HEK293 (cell line): ENCODE results near the gene PDE4A.

Source experiments
- BCL11B ChIP-seq: fragments of 450-650 bp; formaldehyde crosslinking; IDR thresholded peaks from 2 replicates; pipeline ENCODE4 v1.5.1; 2016; ENCODE audit warnings: low read depth, missing biosample characterization, missing genetic modification characterization
- GLIS1 ChIP-seq: fragments of 450-650 bp; formaldehyde crosslinking; IDR thresholded peaks from 2 replicates; pipeline ENCODE4 v1.5.1; 2016; ENCODE audit warnings: missing biosample characterization, missing genetic modification characterization
- GLIS2 ChIP-seq: fragments of 450-650 bp; formaldehyde crosslinking; IDR thresholded peaks from 2 replicates; pipeline ENCODE4 v1.5.1; 2016; ENCODE audit warnings: missing biosample characterization, missing genetic modification characterization
- KLF8 ChIP-seq: fragments of 450-650 bp; formaldehyde crosslinking; IDR thresholded peaks from 2 replicates; pipeline ENCODE4 v1.5.1; 2016; ENCODE audit warnings: missing biosample characterization, missing genetic modification characterization
- OSR2 ChIP-seq: fragments of 450-650 bp; formaldehyde crosslinking; IDR thresholded peaks from 2 replicates; pipeline ENCODE4 v1.5.1; 2016; ENCODE audit warnings: missing biosample characterization, missing genetic modification characterization
- PATZ1 ChIP-seq: fragments of 450-650 bp; formaldehyde crosslinking; IDR thresholded peaks from 2 replicates; pipeline ENCODE4 v1.5.1; 2016; ENCODE audit warnings: missing biosample characterization, missing genetic modification characterization
- REPIN1 ChIP-seq: fragments of 450-650 bp; formaldehyde crosslinking; IDR thresholded peaks from 2 replicates; pipeline ENCODE4 v1.5.1; 2017; ENCODE audit warnings: missing biosample characterization, missing genetic modification characterization, low read depth
- SETDB1 ChIP-seq: IDR thresholded peaks from one replicate; pipeline ENCODE4 v1.6.1; 2017; ENCODE audit warnings: mild to moderate bottlenecking, low read length, moderate library complexity, mixed read lengths; ENCODE audit not compliant: insufficient read length
- SP7 ChIP-seq: fragments of 450-650 bp; formaldehyde crosslinking; IDR thresholded peaks from 2 replicates; pipeline ENCODE4 v1.5.1; 2016; ENCODE audit warnings: missing biosample characterization, missing genetic modification characterization
- ZBTB7A ChIP-seq: fragments of 450-650 bp; formaldehyde crosslinking; IDR thresholded peaks from 2 replicates; pipeline ENCODE4 v1.5.1; 2016; ENCODE audit warnings: low read depth, missing biosample characterization, missing genetic modification characterization
- ZFHX2 ChIP-seq: fragments of 450-650 bp; formaldehyde crosslinking; conservative IDR thresholded peaks from 2 replicates; pipeline ENCODE4 v1.5.1; 2016; ENCODE audit warnings: missing biosample characterization, missing genetic modification characterization
- ZNF140 ChIP-seq: fragments of 450-650 bp; formaldehyde crosslinking; IDR thresholded peaks from 2 replicates; pipeline ENCODE4 v1.5.1; 2016; ENCODE audit warnings: missing biosample characterization, missing genetic modification characterization
- ZNF184 ChIP-seq: fragments of 450-650 bp; IDR thresholded peaks from 2 replicates; pipeline ENCODE4 v1.5.1; 2018; ENCODE audit warnings: missing biosample characterization, mild to moderate bottlenecking, missing genetic modification characterization
- ZNF19 ChIP-seq: fragments of 450-650 bp; formaldehyde crosslinking; IDR thresholded peaks from 2 replicates; pipeline ENCODE4; 2016; ENCODE audit warnings: missing biosample characterization, missing genetic modification characterization, low read depth
- ZNF24 ChIP-seq: fragments of 450-650 bp; formaldehyde crosslinking; IDR thresholded peaks from 2 replicates; pipeline ENCODE4 v1.5.1; 2016; ENCODE audit warnings: missing biosample characterization, missing genetic modification characterization
- ZNF391 ChIP-seq: fragments of 450-650 bp; formaldehyde crosslinking; IDR thresholded peaks from 2 replicates; pipeline ENCODE4 v1.5.1; 2016; ENCODE audit warnings: low read depth, missing biosample characterization, missing genetic modification characterization, borderline replicate concordance
- ZNF501 ChIP-seq: fragments of 450-650 bp; formaldehyde crosslinking; IDR thresholded peaks from 2 replicates; pipeline ENCODE4 v1.5.1; 2016; ENCODE audit warnings: missing biosample characterization, missing genetic modification characterization
- ZNF560 ChIP-seq: fragments of 450-650 bp; formaldehyde crosslinking; IDR thresholded peaks from 2 replicates; pipeline ENCODE4 v1.5.1; 2017; ENCODE audit warnings: missing biosample characterization, missing genetic modification characterization, borderline replicate concordance
- ZNF585B ChIP-seq: fragments of 450-650 bp; formaldehyde crosslinking; IDR thresholded peaks from 2 replicates; pipeline ENCODE4 v1.5.1; 2016; ENCODE audit warnings: missing biosample characterization, missing genetic modification characterization
- ZNF610 ChIP-seq: fragments of 450-650 bp; formaldehyde crosslinking; IDR thresholded peaks from 2 replicates; pipeline ENCODE4 v1.5.1; 2016; ENCODE audit warnings: missing biosample characterization, missing genetic modification characterization, borderline replicate concordance
- ZNF626 ChIP-seq: fragments of 450-650 bp; sonication (Bioruptor Pico); formaldehyde crosslinking; IDR thresholded peaks from 2 replicates; pipeline ENCODE4 v1.5.1; 2018; ENCODE audit warnings: missing biosample characterization, missing genetic modification characterization, inconsistent platforms
- ZNF791 ChIP-seq: fragments of 450-650 bp; formaldehyde crosslinking; IDR thresholded peaks from 2 replicates; pipeline ENCODE4 v1.5.1; 2016; ENCODE audit warnings: missing biosample characterization, missing genetic modification characterization
- TF ChIP-seq, protein P1 (sequence below): fragments of 450-650 bp; formaldehyde crosslinking; optimal IDR thresholded peaks from 2 replicates; pipeline ENCODE3; 2016; ENCODE audit warnings: missing biosample characterization, mild to moderate bottlenecking, missing genetic modification characterization
- TF ChIP-seq, protein P2 (sequence below): fragments of 450-650 bp; formaldehyde crosslinking; IDR thresholded peaks from 2 replicates; pipeline ENCODE4 v1.5.1; 2016; ENCODE audit warnings: missing biosample characterization, missing genetic modification characterization
- TF ChIP-seq, protein P3 (sequence below): fragments of 450-650 bp; formaldehyde crosslinking; IDR thresholded peaks from 2 replicates; pipeline ENCODE4 v1.5.1; 2016; ENCODE audit warnings: missing biosample characterization, missing genetic modification characterization
- TF ChIP-seq, protein P4 (sequence below): fragments of 450-650 bp; formaldehyde crosslinking; IDR thresholded peaks from 2 replicates; pipeline ENCODE4 v1.5.1; 2016; ENCODE audit warnings: missing biosample characterization, missing genetic modification characterization
- TF ChIP-seq, protein P5 (sequence below): fragments of 450-650 bp; formaldehyde crosslinking; IDR thresholded peaks from 2 replicates; pipeline ENCODE4 v1.5.1; 2017; ENCODE audit warnings: missing biosample characterization, missing genetic modification characterization

The PDE4A gene

GRCh38 chr19:10418485-10419199 lies 1.7 kb upstream of the PDE4A start (continued):
- TF ChIP-seq, protein P1, sequence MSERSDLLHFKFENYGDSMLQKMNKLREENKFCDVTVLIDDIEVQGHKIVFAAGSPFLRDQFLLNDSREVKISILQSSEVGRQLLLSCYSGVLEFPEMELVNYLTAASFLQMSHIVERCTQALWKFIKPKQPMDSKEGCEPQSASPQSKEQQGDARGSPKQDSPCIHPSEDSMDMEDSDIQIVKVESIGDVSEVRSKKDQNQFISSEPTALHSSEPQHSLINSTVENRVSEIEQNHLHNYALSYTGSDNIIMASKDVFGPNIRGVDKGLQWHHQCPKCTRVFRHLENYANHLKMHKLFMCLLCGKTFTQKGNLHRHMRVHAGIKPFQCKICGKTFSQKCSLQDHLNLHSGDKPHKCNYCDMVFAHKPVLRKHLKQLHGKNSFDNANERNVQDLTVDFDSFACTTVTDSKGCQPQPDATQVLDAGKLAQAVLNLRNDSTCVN (tag by site-specific recombination) = no peak
- TF ChIP-seq ZBTB7A (0 out of 2 replicates have a peak, but pooled peaks have one; percentile 26), ZNF140 (tag by site-specific recombination) (no peak), ZNF610 (tag by site-specific recombination) (no peak), SETDB1 (no peak), ZNF391 (no peak), GLIS1 (tag by site-specific recombination) (peak; percentile 52; the same call in 1 of the 2 replicates), ZNF791 (tag by site-specific recombination) (no peak), KLF8 (tag by site-specific recombination) (peak; percentile 11; the same call in 1 of the 2 replicates), ZNF626 (tag by site-specific recombination) (no peak), REPIN1 (tag by site-specific recombination) (no peak), ZNF501 (tag by site-specific recombination) (0 out of 2 replicates have a peak, but pooled peaks have one; percentile 14), GLIS2 (tag by site-specific recombination) (no peak), BCL11B (tag by site-specific recombination) (no peak), OSR2 (peak; percentile 19; the same call in 1 of the 2 replicates), PATZ1 (tag by site-specific recombination) (peak; percentile 14), ZNF184 (tag by site-specific recombination) (no peak), ZNF19 (no peak), ZFHX2 (tag by site-specific recombination) (peak; percentile 89), ZNF585B (no peak), ZNF560 (no peak), ZNF24 (tag by site-specific recombination) (no peak), SP7 (peak; percentile 98)
- TF ChIP-seq, protein P2, sequence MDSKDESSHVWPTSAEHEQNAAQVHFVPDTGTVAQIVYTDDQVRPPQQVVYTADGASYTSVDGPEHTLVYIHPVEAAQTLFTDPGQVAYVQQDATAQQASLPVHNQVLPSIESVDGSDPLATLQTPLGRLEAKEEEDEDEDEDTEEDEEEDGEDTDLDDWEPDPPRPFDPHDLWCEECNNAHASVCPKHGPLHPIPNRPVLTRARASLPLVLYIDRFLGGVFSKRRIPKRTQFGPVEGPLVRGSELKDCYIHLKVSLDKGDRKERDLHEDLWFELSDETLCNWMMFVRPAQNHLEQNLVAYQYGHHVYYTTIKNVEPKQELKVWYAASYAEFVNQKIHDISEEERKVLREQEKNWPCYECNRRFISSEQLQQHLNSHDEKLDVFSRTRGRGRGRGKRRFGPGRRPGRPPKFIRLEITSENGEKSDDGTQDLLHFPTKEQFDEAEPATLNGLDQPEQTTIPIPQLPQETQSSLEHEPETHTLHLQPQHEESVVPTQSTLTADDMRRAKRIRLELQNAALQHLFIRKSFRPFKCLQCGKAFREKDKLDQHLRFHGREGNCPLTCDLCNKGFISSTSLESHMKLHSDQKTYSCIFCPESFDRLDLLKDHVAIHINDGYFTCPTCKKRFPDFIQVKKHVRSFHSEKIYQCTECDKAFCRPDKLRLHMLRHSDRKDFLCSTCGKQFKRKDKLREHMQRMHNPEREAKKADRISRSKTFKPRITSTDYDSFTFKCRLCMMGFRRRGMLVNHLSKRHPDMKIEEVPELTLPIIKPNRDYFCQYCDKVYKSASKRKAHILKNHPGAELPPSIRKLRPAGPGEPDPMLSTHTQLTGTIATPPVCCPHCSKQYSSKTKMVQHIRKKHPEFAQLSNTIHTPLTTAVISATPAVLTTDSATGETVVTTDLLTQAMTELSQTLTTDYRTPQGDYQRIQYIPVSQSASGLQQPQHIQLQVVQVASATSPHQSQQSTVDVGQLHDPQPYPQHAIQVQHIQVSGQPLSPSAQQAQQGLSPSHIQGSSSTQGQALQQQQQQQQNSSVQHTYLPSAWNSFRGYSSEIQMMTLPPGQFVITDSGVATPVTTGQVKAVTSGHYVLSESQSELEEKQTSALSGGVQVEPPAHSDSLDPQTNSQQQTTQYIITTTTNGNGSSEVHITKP = peak; percentile 98
- TF ChIP-seq, protein P3, sequence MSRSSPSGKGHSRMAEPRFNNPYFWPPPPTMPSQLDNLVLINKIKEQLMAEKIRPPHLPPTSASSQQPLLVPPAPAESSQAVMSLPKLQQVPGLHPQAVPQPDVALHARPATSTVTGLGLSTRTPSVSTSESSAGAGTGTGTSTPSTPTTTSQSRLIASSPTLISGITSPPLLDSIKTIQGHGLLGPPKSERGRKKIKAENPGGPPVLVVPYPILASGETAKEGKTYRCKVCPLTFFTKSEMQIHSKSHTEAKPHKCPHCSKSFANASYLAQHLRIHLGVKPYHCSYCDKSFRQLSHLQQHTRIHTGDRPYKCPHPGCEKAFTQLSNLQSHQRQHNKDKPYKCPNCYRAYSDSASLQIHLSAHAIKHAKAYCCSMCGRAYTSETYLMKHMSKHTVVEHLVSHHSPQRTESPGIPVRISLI (tag by site-specific recombination) = no peak
- TF ChIP-seq, protein P4, sequence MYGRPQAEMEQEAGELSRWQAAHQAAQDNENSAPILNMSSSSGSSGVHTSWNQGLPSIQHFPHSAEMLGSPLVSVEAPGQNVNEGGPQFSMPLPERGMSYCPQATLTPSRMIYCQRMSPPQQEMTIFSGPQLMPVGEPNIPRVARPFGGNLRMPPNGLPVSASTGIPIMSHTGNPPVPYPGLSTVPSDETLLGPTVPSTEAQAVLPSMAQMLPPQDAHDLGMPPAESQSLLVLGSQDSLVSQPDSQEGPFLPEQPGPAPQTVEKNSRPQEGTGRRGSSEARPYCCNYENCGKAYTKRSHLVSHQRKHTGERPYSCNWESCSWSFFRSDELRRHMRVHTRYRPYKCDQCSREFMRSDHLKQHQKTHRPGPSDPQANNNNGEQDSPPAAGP (tag by site-specific recombination) = peak; percentile 51
- TF ChIP-seq, protein P5, sequence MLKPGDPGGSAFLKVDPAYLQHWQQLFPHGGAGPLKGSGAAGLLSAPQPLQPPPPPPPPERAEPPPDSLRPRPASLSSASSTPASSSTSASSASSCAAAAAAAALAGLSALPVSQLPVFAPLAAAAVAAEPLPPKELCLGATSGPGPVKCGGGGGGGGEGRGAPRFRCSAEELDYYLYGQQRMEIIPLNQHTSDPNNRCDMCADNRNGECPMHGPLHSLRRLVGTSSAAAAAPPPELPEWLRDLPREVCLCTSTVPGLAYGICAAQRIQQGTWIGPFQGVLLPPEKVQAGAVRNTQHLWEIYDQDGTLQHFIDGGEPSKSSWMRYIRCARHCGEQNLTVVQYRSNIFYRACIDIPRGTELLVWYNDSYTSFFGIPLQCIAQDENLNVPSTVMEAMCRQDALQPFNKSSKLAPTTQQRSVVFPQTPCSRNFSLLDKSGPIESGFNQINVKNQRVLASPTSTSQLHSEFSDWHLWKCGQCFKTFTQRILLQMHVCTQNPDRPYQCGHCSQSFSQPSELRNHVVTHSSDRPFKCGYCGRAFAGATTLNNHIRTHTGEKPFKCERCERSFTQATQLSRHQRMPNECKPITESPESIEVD (tag by site-specific recombination) = no peak
